Fibroblast of mammary gland (primary cell): Measurements from ENCODE around the gene RASAL1.

Experiments
- DNase-seq: peaks from one replicate; pipeline ENCODE4 v3.0.0-alpha.2; 2010; ENCODE audit warnings: low read depth
- H3K4me3 ChIP-seq: 2 replicates; pipeline ENCODE4 v1.5.1; 2011; ENCODE audit warnings: low read depth, mild to moderate bottlenecking, low read length, moderate library complexity; ENCODE audit not compliant: control insufficient read depth
- TF ChIP-seq, protein P1 (sequence below): conservative IDR thresholded peaks from 2 replicates; pipeline ENCODE4 v1.5.1; 2011; ENCODE audit warnings: low read depth, low read length, inconsistent platforms; ENCODE audit not compliant: control insufficient read depth, insufficient read depth

Gene RASAL1

DNA sequence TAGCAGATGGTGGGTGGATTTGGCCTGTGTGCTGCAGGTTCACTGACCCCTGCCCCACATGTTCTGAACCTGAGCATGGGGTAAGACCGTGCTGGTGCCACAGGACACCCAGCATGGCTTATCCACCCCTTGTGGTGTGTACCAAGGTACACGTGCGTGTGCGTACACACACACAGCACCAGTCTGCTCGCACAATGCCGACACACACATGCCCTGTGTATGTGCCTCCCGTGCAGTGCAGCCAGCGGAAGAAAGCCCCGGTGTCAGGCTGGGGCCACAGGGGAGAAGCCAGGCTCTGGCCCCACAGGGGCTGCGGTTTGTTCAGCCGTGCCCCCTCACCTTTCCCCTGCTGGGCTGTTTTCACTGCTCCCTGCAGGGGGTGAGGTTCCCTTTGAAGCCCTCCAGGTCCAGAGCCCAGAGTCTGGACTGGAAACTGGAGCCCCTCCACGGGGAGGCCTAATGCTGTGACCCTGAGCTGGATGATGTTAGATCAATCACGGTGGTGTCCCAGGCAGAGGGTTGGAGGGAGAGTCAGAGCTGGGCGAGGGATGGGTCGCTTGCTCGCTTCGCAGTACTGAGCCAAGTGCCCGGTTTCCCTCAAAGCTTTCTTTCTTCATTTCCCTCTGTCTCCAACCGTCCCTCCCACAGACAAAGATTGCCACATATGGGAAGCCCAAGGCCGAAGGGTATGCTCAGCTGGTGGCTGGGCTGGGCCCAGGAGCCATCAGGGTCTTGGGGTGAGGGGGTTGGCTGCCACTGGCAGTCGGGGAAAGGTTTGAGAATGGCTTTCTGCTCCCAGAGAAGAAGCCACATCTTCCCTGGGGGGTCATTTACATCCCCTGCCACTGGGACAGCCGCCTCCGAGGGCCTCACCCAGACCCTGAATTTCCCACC lies 72.8 kb downstream of the RASAL1 start:
- TF ChIP-seq, protein P1, sequence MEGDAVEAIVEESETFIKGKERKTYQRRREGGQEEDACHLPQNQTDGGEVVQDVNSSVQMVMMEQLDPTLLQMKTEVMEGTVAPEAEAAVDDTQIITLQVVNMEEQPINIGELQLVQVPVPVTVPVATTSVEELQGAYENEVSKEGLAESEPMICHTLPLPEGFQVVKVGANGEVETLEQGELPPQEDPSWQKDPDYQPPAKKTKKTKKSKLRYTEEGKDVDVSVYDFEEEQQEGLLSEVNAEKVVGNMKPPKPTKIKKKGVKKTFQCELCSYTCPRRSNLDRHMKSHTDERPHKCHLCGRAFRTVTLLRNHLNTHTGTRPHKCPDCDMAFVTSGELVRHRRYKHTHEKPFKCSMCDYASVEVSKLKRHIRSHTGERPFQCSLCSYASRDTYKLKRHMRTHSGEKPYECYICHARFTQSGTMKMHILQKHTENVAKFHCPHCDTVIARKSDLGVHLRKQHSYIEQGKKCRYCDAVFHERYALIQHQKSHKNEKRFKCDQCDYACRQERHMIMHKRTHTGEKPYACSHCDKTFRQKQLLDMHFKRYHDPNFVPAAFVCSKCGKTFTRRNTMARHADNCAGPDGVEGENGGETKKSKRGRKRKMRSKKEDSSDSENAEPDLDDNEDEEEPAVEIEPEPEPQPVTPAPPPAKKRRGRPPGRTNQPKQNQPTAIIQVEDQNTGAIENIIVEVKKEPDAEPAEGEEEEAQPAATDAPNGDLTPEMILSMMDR: no peak
- no peak for DNase-seq
- no peak overlapping the region for H3K4me3 ChIP-seq

DNA sequence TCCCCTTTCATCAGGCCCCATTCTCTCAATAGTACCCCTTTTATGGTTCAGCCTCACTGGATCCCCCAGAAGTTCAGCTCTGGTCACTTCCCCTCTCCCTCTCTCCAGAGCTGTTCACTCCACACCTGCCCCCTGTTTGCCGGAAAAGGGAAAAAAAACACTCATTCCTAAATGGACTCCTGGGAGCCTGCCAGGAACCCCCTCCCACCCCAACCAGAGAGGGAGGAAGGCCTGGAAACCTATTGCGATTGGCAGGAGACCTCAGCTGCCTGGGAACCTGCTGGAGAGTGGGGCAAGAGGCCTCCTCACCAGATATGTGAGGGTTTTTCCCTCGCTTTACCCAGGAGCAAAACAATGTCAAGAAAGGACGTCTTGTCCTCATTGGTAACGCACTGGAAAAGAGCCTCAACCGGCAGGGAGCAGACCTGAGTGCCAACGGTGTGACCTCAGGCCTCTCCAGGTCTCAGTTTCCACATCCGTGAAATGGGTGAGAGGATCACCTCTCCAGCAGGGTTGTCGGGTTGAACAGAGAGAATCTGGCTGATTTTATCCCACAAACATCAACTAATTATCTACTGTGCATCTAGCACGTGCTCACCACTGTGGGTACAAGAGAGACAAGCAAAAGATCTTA lies 74.4 kb downstream of the RASAL1 start:
- H3K4me3 ChIP-seq: no peak overlapping the region
- TF ChIP-seq, protein P1: no peak
- no peak for DNase-seq

DNA sequence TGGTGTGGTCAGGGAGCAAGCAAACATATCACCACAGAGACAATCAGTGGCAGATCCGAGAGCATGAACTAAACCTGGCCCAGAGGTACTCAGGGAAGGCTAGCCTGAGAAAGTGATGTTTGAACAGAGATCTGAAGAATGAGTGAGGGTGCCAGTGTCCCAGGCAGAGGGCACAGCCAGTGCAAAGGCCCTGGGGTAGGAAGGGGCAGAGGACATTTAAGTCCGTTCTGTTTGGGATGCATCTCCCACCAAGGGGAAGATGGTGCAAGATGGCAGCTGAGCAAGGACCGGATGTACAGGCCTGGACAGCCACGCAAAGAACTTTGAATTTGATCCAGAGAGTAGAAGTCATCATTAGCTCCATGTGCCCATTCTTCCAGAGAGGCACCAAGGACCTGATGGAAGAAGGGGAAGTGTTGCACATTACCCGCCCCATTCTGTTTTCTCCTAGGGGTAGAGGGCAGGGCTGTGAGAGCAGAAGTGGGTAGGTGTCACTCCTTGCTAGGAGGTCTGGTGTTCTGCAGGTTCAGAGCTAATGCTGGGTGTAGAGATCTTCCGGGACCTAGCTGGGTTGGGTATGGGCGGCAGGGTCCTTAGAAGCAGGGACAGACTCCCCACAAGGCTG lies 75.1 kb downstream of the RASAL1 start:
- TF ChIP-seq, protein P1: no peak
- no peak for DNase-seq

DNA sequence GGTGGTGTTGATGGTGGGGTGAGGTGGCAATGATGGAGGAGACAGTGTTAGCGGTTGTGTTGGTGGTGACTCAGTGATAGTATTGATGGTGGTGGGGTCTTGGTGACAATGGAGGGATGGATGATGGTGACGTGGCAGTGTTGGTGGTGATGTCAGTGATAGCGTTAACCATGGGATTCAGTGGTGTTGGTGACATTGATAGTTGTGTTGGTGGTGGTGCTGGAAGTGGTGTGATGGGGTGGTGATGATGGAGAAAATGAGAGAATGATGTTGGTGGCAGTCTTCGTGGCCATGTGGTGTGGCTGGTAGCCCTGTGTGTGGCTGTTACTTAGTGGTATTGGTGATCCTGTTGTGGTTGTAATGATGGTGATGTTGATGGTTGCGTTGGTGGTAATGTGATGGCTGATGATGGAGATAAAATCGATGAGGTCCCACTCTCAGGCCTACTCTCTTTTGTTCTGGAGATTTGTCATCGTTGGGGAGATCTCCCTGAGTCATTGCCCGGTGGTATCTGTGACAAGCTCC lies 76.4 kb downstream of the RASAL1 start:
- no peak for DNase-seq
- TF ChIP-seq, protein P1: no peak
- H3K4me3 ChIP-seq: no peak overlapping the region

More for the DNA sequence above, 75.1 kb downstream of the RASAL1 start:
- no peak overlapping the region for H3K4me3 ChIP-seq

DNA sequence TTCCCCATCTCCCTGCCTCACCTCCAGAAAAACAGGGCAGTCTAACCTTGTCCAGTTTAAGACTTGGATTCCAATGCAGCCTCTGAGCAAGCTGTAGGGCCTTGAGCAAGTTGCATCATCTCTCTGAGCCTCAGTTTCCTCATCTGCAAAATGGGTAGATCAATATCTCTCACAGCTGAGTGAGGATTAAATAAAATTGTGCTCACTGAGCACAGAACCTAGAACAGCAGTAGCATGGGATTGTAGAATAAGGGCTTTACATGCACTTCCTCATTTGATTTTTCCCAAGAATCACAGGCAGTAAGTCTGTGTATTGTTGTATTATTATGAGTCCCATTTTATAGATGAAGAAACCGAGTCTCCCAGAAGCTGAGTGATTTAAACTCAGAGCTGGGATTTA lies 77.0 kb downstream of the RASAL1 start:
- TF ChIP-seq, protein P1: no peak
- H3K4me3 ChIP-seq: no peak overlapping the region
- no peak for DNase-seq

DNA sequence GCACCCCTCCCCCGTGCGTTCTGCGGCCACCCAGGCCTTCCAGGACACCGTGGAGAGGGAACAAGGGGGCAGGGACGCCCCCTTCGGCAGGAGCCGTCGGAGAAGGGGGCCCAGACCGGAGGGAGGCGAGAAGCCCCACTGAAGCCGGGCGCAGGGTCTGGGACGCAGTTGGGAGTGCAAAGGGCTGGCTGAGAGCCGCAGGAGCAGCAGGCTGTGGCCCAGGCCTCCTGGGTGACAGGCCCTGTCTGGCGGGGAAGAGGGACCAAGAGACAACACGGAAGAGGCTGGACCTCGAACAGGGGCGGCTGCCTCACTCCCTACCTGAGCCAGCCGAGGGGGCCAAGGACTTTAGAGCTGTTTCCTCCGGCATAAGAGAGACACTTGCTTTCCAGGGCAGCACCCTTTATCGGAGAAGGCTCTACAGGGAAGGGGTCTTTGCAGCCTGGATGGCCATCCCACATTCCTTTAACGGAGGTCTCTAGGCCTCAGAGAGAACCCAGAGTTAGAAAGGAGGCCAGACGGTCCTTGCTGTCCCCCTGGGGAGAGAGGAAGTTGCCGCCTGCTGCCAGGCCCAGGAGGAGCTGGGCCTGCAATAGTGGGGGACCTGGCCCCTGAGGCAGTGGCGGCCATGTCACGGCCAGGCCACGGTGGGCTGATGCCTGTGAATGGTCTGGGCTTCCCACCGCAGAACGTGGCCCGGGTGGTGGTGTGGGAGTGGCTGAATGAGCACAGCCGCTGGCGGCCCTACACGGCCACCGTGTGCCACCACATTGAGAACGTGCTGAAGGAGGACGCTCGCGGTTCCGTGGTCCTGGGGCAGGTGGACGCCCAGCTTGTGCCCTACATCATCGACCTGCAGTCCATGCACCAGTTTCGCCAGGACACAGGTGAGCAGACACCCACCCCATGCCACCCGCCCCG lies 77.7 kb downstream of the RASAL1 start:
- no peak for DNase-seq
- H3K4me3 ChIP-seq: no peak overlapping the region
- TF ChIP-seq, protein P1: no peak
